ENCODE data around the gene PNPLA7. TPM values are rescaled to one million over a fixed set of nuclear protein-coding genes. Genes with fewer than 3 reads are reported as not detected.

The PNPLA7 gene
- total RNA-seq, 1 donor from 2014 or later: 7.2 TPM

DNA sequence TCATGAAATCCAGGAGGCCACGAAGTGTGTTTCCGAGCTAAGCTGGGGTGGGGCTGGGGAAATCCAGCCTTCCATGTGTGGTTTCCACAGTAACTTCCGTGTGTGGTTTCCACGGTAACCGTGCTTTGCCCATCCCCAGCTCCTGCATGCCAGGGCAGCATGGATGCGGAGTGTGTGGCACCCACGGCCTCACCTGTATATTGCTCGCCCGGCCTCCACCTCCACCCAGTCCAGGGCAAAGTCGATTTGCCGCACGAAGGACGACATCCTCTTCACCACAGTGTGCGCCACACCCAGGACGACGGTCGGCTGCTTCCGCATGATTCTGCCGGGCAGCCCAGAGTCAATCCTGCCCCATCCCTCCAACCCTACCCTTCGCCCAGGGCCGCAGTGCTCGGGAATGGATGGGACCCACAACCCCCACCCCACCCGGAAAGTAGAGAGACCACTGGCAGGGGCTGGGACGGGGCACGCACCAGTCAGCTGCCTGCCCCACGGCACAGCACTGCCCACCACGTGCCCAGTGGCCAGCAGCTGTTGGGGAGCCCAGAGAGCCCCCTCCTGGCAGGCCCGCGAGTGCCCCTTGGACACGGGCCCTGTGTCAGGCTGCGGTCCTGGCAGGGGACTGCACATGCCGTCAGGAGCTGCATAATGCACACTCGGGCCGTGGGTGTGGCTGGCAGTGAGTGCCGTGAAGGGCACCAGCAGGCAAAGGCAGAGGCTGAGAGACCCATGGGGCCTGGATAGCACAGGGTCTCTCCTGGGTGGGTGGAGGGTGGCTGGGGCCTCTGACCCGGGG is 52.1 kb downstream of the PNPLA7 start:
- DNase-seq (ENCODE audit: extremely low spot score, unreplicated experiment): no peak
- Mint-ChIP-seq H3K4me3 (ENCODE audit: unreplicated experiment) (no peak overlapping the region), H3K9me3 (ENCODE audit: unreplicated experiment) (no peaks in the 10 kb centered on the region), H3K36me3 (ENCODE audit: unreplicated experiment) (peaks cover 8% of the 10 kb centered on the region), H3K27me3 (ENCODE audit: unreplicated experiment) (no peaks in the 10 kb centered on the region), H3K27ac (ENCODE audit: unreplicated experiment) (no peak overlapping the region), H3K4me1 (ENCODE audit: unreplicated experiment) (peaks cover 9% of the 10 kb centered on the region)
- TF ChIP-seq CTCF (IDR thresholded peaks at IDR 0.05): no peak

DNA sequence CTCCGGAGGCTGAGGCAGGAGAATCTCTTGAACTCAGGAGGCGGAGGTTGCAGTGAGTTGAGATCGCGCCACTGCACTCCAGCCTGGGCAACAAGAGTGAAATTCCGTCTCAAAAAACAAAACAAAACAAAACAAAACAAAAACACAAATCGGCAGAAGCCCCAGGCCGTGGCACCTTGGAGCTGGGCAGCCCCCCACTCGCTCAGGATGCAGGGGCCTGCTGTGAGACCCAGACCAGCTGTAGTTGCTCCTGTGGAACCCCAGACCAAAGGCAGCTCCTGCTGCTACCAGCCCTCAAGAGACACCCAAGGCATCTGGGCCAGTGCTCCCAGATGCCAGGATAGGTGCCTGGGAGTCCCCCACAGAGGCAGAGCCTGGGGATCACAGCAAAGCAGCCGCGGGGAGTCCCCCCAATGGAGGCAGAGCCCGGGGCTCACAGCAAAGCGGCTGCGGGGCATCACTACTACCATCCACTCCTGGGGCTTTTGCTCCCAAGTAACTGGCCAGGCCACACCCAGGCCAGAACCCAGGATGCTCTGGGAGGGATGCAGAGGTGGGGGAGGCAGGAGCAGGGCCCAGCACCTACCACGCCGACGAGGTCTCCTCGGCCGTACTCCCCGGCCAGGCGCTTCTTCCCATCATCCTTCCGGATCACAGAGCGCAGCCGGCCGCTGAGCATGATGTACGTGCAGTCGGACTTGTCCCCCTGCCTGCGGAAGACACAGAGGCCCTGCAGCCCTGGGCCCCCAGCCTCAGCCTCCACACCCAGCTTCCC is 53.4 kb downstream of the PNPLA7 start:
- Mint-ChIP-seq H3K36me3 (ENCODE audit: unreplicated experiment) (peaks cover 4% of the 10 kb centered on the region), H3K4me3 (ENCODE audit: unreplicated experiment) (no peak overlapping the region), H3K27ac (ENCODE audit: unreplicated experiment) (no peak overlapping the region), H3K4me1 (ENCODE audit: unreplicated experiment) (peaks cover 2% of the 10 kb centered on the region), H3K9me3 (ENCODE audit: unreplicated experiment) (no peaks in the 10 kb centered on the region), H3K27me3 (ENCODE audit: unreplicated experiment) (no peaks in the 10 kb centered on the region)
- no peak for TF ChIP-seq CTCF (IDR thresholded peaks at IDR 0.05)
- DNase-seq (ENCODE audit: extremely low spot score, unreplicated experiment): peak; percentile 82

- Mint-ChIP-seq H3K27me3 (ENCODE audit: unreplicated experiment) (no peaks in the 10 kb centered on the region), H3K9me3 (ENCODE audit: unreplicated experiment) (no peaks in the 10 kb centered on the region), H3K4me1 (ENCODE audit: unreplicated experiment) (no peaks in the 10 kb centered on the region), H3K4me3 (ENCODE audit: unreplicated experiment) (no peak overlapping the region), H3K36me3 (ENCODE audit: unreplicated experiment) (peaks cover 3% of the 10 kb centered on the region), H3K27ac (ENCODE audit: unreplicated experiment) (no peak overlapping the region)
- DNase-seq (ENCODE audit: extremely low spot score, unreplicated experiment): no peak
- TF ChIP-seq CTCF (IDR thresholded peaks at IDR 0.05): no peak
Measured at GRCh38 chr9:137494550-137495351, 55.5 kb downstream of the PNPLA7 start.

DNA sequence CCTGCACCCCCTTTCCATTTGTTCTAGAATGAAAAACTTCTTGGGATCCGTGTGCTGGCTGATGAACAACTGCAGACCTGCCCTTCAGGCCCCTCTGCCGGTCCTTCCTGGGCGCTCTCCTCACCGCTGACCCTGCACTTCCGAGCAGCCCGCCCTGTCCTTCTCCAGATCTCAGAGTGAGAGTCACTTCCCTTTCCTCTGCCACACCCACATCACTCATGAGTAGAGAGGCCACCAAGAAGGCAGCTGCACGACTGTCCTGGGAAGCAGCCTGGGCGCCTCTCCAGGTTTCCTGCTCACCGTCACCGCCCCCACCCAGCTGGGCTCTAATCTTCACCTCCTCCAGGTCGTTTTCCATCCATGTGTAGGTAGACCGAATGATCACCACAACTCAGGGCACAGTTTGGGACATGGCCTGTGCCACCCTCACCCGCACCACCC is 56.1 kb downstream of the PNPLA7 start:
- no peak overlapping the region for H3K27ac Mint-ChIP-seq (ENCODE audit: unreplicated experiment)
- no peaks in the 10 kb centered on the region for H3K9me3 Mint-ChIP-seq (ENCODE audit: unreplicated experiment)
- peaks cover 3% of the 10 kb centered on the region for H3K36me3 Mint-ChIP-seq (ENCODE audit: unreplicated experiment)
- DNase-seq (ENCODE audit: extremely low spot score, unreplicated experiment): no peak
- H3K4me1 Mint-ChIP-seq (ENCODE audit: unreplicated experiment): no peaks in the 10 kb centered on the region
- H3K27me3 Mint-ChIP-seq (ENCODE audit: unreplicated experiment): no peaks in the 10 kb centered on the region
- no peak overlapping the region for H3K4me3 Mint-ChIP-seq (ENCODE audit: unreplicated experiment)
- TF ChIP-seq CTCF (IDR thresholded peaks at IDR 0.05): no peak
